Tibial artery (tissue), 4 donors: ENCODE data around the gene TNS3.

ENCODE experiments used
- DNase-seq, 2 donors: peaks; one replicate each; pipeline ENCODE4 v3.0.0-alpha.2; 2019
- H3K27ac ChIP-seq, 2 donors: fragments of 200-600 bp; sonication (generic) in 1 of 2; 1 replicate in 1 of 2; 2 replicates in 1 of 2; pipeline ENCODE4 v1.5.1; 2018 to 2019; ENCODE audit warnings: mild to moderate bottlenecking in 1 of 2
- H3K27me3 ChIP-seq, 2 donors: fragments of 200-600 bp; sonication (generic) in 1 of 2; one replicate each; pipeline versions ENCODE4 v1.5.1 to v1.6.0; 2016 to 2019
- H3K36me3 ChIP-seq, 3 donors: fragments of 200-600 bp; sonication (generic) in 2 of 3; one replicate each; pipeline ENCODE4 v1.5.1; 2016 to 2019; ENCODE audit warnings: mild to moderate bottlenecking in 2 of 3
- H3K4me1 ChIP-seq, 4 donors: fragments of 200-600 bp; sonication (generic) in 2 of 4; 1 replicate in 3 of 4; 2 replicates in 1 of 4; pipeline ENCODE4 v1.5.1; 2016 to 2019
- H3K4me3 ChIP-seq, 2 donors: fragments of 200-600 bp; sonication (generic) in 1 of 2; 1 replicate in 1 of 2; 2 replicates in 1 of 2; pipeline ENCODE4 v1.5.1; 2018 to 2019; ENCODE audit warnings: mild to moderate bottlenecking in 2 of 2
- H3K9me3 ChIP-seq, 3 donors: fragments of 200-600 bp; sonication (generic) in 1 of 3; one replicate each; pipeline ENCODE4 v1.5.1; 2016 to 2019
- intact Hi-C: fragments of 100-400 bp; cut with DNase I; formaldehyde crosslinking; loops from one replicate; pipeline ENCODE4 v1.15.0; 2023; ENCODE audit warnings: low total_unique reads
- TF ChIP-seq, protein P1 (sequence below), 2 experiments: fragments of 200-600 bp in 1 of 2; fragments of 450-650 bp in 1 of 2; IDR thresholded peaks; one replicate each; pipeline ENCODE4 v1.5.1; 2017 to 2019; ENCODE audit warnings: antibody characterized with exemption in 2 of 2, mild to moderate bottlenecking in 1 of 2, moderate library complexity in 1 of 2

The TNS3 gene

DNA sequence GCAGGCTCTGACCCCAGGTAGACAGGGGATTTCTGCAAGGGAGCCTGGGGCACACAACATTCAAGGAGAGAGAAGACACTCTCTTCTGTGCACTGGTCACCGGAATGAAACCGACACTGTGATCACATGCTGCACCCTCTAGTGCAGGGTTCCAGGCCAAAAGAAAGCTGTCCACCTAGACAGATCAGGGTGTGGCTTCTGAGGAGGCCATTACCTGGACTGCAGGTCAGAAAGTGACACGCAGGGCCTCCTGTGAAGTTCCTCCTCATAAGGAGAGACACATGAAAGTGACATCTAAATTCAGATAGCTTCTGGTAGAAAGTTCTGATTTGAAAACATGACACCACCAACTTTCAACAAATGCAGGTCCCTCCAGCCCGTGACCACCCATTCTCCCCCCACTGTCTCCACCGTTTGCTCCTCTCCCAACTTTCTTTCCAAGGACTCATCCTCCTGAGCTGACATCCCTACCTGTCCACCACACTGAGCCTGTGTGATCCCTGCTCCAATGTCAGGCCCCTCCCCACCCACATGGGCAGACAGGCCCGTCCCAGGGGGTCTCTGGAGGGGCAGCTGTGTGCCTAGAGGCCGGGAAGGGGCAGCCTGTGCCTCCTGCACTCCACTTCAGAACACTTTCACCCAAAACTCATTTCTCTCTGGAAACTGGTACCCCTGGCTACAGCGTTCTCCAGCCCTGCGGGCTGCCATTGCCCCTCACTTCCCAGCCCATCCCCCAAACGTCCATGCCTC is 198.0 kb downstream of the TNS3 start:
- H3K27me3 ChIP-seq: no peaks in the 10 kb centered on the region
- TF ChIP-seq, protein P1, sequence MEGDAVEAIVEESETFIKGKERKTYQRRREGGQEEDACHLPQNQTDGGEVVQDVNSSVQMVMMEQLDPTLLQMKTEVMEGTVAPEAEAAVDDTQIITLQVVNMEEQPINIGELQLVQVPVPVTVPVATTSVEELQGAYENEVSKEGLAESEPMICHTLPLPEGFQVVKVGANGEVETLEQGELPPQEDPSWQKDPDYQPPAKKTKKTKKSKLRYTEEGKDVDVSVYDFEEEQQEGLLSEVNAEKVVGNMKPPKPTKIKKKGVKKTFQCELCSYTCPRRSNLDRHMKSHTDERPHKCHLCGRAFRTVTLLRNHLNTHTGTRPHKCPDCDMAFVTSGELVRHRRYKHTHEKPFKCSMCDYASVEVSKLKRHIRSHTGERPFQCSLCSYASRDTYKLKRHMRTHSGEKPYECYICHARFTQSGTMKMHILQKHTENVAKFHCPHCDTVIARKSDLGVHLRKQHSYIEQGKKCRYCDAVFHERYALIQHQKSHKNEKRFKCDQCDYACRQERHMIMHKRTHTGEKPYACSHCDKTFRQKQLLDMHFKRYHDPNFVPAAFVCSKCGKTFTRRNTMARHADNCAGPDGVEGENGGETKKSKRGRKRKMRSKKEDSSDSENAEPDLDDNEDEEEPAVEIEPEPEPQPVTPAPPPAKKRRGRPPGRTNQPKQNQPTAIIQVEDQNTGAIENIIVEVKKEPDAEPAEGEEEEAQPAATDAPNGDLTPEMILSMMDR (IDR thresholded peaks at IDR 0.05): no peak
- H3K4me3 ChIP-seq: no peak overlapping the region

DNA sequence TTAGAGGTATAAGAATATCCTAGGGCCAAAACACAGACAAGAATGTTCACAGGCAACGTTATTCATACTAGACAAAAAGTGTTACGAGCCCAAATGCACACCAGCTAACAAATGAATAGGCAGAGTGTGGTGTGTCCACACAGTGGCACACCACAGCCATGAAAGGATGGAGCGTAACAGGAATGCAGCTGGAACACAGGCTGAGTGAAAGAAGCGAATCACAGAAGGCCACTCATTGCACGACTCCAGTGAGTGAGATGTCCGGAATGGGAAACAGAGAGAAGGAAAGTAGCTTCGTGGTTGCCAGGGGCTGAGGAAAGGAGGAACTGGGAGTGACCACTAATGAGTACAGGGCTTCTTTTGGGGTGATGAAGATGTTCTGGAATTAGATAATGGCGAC is 198.8 kb downstream of the TNS3 start:
- DNase-seq: peak in 1 of 2 donors; percentile 25
- H3K4me1 ChIP-seq: peaks cover 0 to 22% (median 16%) of the 10 kb centered on the region in 4 donors
- H3K4me3 ChIP-seq: no peak overlapping the region
- H3K27ac ChIP-seq: no peak overlapping the region
- TF ChIP-seq, protein P1 (IDR thresholded peaks at IDR 0.05): no peak
- no peaks in the 10 kb centered on the region for H3K27me3 ChIP-seq
- H3K9me3 ChIP-seq: no peaks in the 10 kb centered on the region
- peaks cover 0 to 23% (median 11%) of the 10 kb centered on the region in 3 donors for H3K36me3 ChIP-seq
- intact Hi-C loops: no loop called here

More for the DNA sequence above, 198.0 kb downstream of the TNS3 start:
- peak in 1 of 2 donors; percentile 46 for DNase-seq
- intact Hi-C loops: no loop called here
- Histone ChIP-seq H3K27ac (no peak overlapping the region), H3K9me3 (no peaks in the 10 kb centered on the region), H3K4me1 (peaks cover 0 to 22% (median 16%) of the 10 kb centered on the region in 4 donors), H3K36me3 (peaks cover 4 to 26% (median 14%) of the 10 kb centered on the region in 3 donors)

DNA sequence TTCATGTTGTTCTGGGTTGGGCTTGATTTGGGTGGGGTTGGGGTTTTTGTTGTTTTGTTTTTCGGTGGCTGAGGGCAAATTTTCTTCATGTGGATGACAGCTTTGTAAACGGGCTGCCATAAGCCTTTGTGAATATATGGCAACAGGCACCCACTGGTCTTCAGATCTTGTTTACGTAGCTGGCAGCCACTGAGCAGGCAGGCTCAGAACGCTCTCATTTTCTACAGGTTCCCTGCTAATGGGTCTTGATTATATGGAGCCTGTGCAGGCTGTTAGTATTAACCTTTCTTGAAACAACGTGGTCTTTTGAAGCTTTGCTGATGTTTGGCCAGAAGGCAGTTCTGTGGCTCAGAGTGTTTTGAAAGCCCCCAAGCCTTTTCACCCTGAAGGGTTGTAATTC is 199.7 kb downstream of the TNS3 start:
- no peak overlapping the region for H3K27ac ChIP-seq
- TF ChIP-seq, protein P1 (IDR thresholded peaks at IDR 0.05): no peak
- H3K9me3 ChIP-seq: no peaks in the 10 kb centered on the region
- no peak for DNase-seq
- peaks cover 0 to 16% (median 9%) of the 10 kb centered on the region in 3 donors for H3K36me3 ChIP-seq
- no peaks in the 10 kb centered on the region for H3K27me3 ChIP-seq
- intact Hi-C loops: no loop called here
- no peak overlapping the region for H3K4me3 ChIP-seq
- peaks cover 0 to 22% (median 16%) of the 10 kb centered on the region in 4 donors for H3K4me1 ChIP-seq

DNA sequence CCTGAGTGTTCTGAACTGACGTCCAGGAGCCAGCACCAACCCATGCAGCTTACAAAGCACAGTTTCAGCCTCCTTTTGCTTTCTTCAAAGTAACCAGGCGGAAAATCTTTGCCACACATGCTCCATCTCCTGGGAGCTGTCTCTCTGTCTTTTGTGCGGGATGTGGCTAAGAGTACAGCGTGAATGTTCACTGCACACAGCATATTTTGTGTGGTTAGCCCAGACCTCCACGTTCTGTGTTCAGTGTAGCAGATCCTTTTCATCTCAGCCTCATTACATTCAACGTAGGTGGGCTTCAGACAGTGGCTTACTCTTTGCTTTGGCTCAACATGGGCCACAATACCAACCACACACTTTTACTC is 200.8 kb downstream of the TNS3 start:
- TF ChIP-seq, protein P1 (IDR thresholded peaks at IDR 0.05): no peak
- Histone ChIP-seq H3K9me3 (no peaks in the 10 kb centered on the region), H3K4me3 (no peak overlapping the region), H3K27ac (no peak overlapping the region), H3K36me3 (peaks cover 0 to 16% (median 9%) of the 10 kb centered on the region in 3 donors), H3K27me3 (no peaks in the 10 kb centered on the region), H3K4me1 (peaks cover 0 to 22% (median 16%) of the 10 kb centered on the region in 4 donors)
- intact Hi-C loops: no loop called here
- DNase-seq: peak in 1 of 2 donors; percentile 38

DNA sequence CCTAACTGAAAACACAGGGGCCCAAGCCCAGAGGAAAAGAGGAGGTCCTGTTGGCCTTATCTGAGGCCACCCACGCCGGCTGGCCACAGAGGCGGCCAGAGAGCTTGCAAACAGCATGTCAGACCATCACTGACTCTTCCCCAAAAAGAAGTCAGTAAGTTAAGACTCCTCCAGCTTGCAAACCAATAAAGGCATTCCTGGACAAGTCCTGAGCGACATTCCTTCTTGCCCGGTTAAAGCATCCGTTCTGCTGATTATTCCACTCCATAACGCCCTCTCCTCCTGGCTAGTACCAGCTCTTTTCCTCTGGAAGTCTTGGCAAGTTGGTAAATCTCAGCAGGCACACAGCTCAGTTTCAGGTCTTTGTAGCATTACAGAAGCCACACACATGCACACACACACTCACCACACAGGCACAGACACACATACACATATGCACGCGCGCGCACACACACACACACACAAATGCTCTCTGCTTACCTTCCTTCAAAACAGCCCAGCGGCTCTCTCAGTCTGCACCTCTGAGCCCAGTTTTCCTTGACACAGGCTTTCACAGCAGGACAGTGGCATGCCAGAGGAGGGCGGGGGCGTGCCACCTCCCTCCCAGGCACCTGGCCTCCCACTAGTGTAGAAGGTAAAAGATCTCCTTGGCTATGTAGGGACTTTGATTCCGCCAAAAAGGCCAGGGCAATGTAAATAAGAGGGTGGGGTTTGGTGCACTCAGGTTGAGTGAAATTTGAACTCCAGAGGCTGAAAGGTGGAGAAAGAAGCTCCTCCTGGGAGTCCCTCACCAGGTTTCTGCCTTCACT is 201.4 kb downstream of the TNS3 start:
- TF ChIP-seq, protein P1 (IDR thresholded peaks at IDR 0.05): no peak
- intact Hi-C loops: no loop called here
- Histone ChIP-seq H3K36me3 (peaks cover 0 to 16% (median 9%) of the 10 kb centered on the region in 3 donors), H3K27ac (peak overlapping the region; percentile 55 to 61), H3K4me1 (peaks cover 0 to 28% (median 16%) of the 10 kb centered on the region in 4 donors), H3K27me3 (no peaks in the 10 kb centered on the region), H3K4me3 (peak overlapping the region; percentile 21 to 40), H3K9me3 (no peaks in the 10 kb centered on the region)
- peak in 1 of 2 donors; percentile 48 for DNase-seq
